ENCODE measurements around the gene SELENBP1.

DNA sequence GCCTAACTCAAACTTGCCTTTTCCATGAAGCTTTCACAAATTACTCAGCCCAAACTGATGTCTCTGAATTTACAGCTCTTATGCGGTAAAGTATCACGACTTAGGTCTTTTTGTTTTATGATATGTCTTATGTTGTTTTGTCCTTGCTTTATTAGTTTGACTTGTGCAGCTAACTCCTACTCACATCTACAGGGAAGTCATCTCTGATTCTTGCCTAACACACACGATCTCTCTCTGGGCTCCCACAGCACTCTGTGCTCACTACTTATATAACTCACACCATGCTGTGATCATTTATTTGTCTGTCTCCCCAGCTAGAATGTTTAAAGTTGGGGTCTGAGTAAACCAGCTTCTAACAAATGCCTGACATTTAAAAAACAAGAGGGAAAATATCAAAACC lies 35.9 kb downstream of the SELENBP1 start:
- TF ChIP-seq, protein P1, sequence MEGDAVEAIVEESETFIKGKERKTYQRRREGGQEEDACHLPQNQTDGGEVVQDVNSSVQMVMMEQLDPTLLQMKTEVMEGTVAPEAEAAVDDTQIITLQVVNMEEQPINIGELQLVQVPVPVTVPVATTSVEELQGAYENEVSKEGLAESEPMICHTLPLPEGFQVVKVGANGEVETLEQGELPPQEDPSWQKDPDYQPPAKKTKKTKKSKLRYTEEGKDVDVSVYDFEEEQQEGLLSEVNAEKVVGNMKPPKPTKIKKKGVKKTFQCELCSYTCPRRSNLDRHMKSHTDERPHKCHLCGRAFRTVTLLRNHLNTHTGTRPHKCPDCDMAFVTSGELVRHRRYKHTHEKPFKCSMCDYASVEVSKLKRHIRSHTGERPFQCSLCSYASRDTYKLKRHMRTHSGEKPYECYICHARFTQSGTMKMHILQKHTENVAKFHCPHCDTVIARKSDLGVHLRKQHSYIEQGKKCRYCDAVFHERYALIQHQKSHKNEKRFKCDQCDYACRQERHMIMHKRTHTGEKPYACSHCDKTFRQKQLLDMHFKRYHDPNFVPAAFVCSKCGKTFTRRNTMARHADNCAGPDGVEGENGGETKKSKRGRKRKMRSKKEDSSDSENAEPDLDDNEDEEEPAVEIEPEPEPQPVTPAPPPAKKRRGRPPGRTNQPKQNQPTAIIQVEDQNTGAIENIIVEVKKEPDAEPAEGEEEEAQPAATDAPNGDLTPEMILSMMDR (IDR thresholded peaks at IDR 0.05; ENCODE audit: poor library complexity, severe bottlenecking), result no peak
- TF ChIP-seq POLR2AphosphoS5 (IDR thresholded peaks at IDR 0.05), result no peak
- no peak for TF ChIP-seq EP300 (conservative IDR thresholded peaks at IDR 0.05; ENCODE audit: poor library complexity, severe bottlenecking)
- TF ChIP-seq, protein P2, sequence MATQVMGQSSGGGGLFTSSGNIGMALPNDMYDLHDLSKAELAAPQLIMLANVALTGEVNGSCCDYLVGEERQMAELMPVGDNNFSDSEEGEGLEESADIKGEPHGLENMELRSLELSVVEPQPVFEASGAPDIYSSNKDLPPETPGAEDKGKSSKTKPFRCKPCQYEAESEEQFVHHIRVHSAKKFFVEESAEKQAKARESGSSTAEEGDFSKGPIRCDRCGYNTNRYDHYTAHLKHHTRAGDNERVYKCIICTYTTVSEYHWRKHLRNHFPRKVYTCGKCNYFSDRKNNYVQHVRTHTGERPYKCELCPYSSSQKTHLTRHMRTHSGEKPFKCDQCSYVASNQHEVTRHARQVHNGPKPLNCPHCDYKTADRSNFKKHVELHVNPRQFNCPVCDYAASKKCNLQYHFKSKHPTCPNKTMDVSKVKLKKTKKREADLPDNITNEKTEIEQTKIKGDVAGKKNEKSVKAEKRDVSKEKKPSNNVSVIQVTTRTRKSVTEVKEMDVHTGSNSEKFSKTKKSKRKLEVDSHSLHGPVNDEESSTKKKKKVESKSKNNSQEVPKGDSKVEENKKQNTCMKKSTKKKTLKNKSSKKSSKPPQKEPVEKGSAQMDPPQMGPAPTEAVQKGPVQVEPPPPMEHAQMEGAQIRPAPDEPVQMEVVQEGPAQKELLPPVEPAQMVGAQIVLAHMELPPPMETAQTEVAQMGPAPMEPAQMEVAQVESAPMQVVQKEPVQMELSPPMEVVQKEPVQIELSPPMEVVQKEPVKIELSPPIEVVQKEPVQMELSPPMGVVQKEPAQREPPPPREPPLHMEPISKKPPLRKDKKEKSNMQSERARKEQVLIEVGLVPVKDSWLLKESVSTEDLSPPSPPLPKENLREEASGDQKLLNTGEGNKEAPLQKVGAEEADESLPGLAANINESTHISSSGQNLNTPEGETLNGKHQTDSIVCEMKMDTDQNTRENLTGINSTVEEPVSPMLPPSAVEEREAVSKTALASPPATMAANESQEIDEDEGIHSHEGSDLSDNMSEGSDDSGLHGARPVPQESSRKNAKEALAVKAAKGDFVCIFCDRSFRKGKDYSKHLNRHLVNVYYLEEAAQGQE (IDR thresholded peaks at IDR 0.05; ENCODE audit: borderline replicate concordance), result no peak
- no peak for TF ChIP-seq EZH2 (IDR thresholded peaks at IDR 0.05; ENCODE audit: borderline replicate concordance, insufficient read depth, low read length, poor library complexity, severe bottlenecking)
- no peak for TF ChIP-seq TAF1 (IDR thresholded peaks at IDR 0.05; ENCODE audit: low read depth)
- TF ChIP-seq MXI1 (conservative IDR thresholded peaks at IDR 0.05; ENCODE audit: poor library complexity, severe bottlenecking), result no peak
